Fibroblast of the aortic adventitia (primary cell): ENCODE measurements around the gene ABCG1. TPM values are rescaled to one million over a fixed set of nuclear protein-coding genes. Genes with fewer than 3 reads are reported as not detected.
A peak's percentile ranks its signal among the peaks of the same experiment; 100 is the strongest.

Source experiments
- DNase-seq: peaks from one replicate; pipeline ENCODE4 v3.0.0-alpha.2; 2010; ENCODE audit warnings: low read depth
- H3K4me3 ChIP-seq: 2 replicates; pipeline ENCODE4 v1.5.1; 2011; ENCODE audit warnings: low read depth, mild to moderate bottlenecking, control low read depth, low read length, moderate library complexity
- CTCF ChIP-seq: IDR thresholded peaks from 2 replicates; pipeline ENCODE4 v1.5.1; 2011; ENCODE audit warnings: mild to moderate bottlenecking, low read length, control low read depth, inconsistent platforms; ENCODE audit not compliant: insufficient read depth
- total RNA-seq: library from RNA; depleted of rRNA; stranded (reverse); fragments of >200 nt; gene quantifications from 2 replicates; pipeline ENCODE4 v1.2.3, GENCODE V29; 2012; ENCODE audit warnings: low replicate concordance

Gene ABCG1
- total RNA-seq, 1 donor = 0.09 TPM

- no peak for TF ChIP-seq CTCF
- peak; percentile 32 for DNase-seq
- no peak overlapping the region for H3K4me3 ChIP-seq
These were observed 30.8 kb upstream of the ABCG1 start for GRCh38 chr21:42187976-42188653.

GRCh38 chr21:42188663-42189062 lies 30.3 kb upstream of the ABCG1 start:
- DNase-seq = no peak
- TF ChIP-seq CTCF = no peak
- H3K4me3 ChIP-seq = no peak overlapping the region

- no peak for DNase-seq
- TF ChIP-seq CTCF = no peak
- no peak overlapping the region for H3K4me3 ChIP-seq
These were observed 29.5 kb upstream of the ABCG1 start for GRCh38 chr21:42189431-42189830.

- no peak for DNase-seq
- no peak for TF ChIP-seq CTCF
- no peak overlapping the region for H3K4me3 ChIP-seq
These were observed 29.0 kb upstream of the ABCG1 start for GRCh38 chr21:42189860-42190485.

GRCh38 chr21:42190486-42190863 lies 28.5 kb upstream of the ABCG1 start:
- H3K4me3 ChIP-seq = no peak overlapping the region
- DNase-seq = no peak
- TF ChIP-seq CTCF = no peak

- TF ChIP-seq CTCF = no peak
These were observed 27.9 kb upstream of the ABCG1 start for GRCh38 chr21:42191064-42191463.

More at GRCh38 chr21:42191064-42191463, 27.9 kb upstream of the ABCG1 start:
- DNase-seq = no peak
- no peak overlapping the region for H3K4me3 ChIP-seq
